Breast epithelium (tissue), 4 donors: ENCODE measurements around the gene MCAM. TPM values are rescaled to one million over a fixed set of nuclear protein-coding genes. Genes with fewer than 3 reads are reported as not detected.

ENCODE experiments used
- DNase-seq, 2 donors: peaks; one replicate each; pipeline ENCODE4 v3.0.0-alpha.2; 2019; ENCODE audit warnings: low spot score in 2 of 2
- H3K27ac ChIP-seq, 2 donors: fragments of 200-600 bp; sonication (generic) in 1 of 2; one replicate each; pipeline ENCODE4 v1.5.1; 2016 to 2019; ENCODE audit warnings: mild to moderate bottlenecking in 1 of 2
- H3K27me3 ChIP-seq, 2 donors: fragments of 200-600 bp; sonication (generic) in 1 of 2; one replicate each; pipeline versions ENCODE4 v1.5.1 to v1.6.0; 2017 to 2019; ENCODE audit warnings: control low read depth in 1 of 2, mild to moderate bottlenecking in 1 of 2
- H3K36me3 ChIP-seq: fragments of 200-600 bp; one replicate; pipeline ENCODE4 v1.5.1; 2019
- H3K4me1 ChIP-seq, 2 donors: fragments of 200-600 bp; sonication (generic); one replicate each; pipeline ENCODE4 v1.5.1; 2016 to 2019; ENCODE audit warnings: control low read depth in 1 of 2
- H3K4me3 ChIP-seq, 3 donors: fragments of 200-600 bp; sonication (generic); 1 replicate in 2 of 3; 2 replicates in 1 of 3; pipeline ENCODE4 v1.5.1; 2016 to 2019; ENCODE audit warnings: mild to moderate bottlenecking in 3 of 3, moderate library complexity in 2 of 3
- H3K9me3 ChIP-seq, 2 donors: fragments of 200-600 bp; sonication (generic) in 1 of 2; one replicate each; pipeline ENCODE4 v1.5.1; 2016 to 2019; ENCODE audit warnings: control low read depth in 1 of 2
- CTCF ChIP-seq, 3 donors: fragments of 450-650 bp; IDR thresholded peaks; one replicate each; pipeline ENCODE4 v1.5.1; 2016 to 2017; ENCODE audit warnings: antibody characterized with exemption in 3 of 3, mild to moderate bottlenecking in 3 of 3, moderate library complexity in 3 of 3
- POLR2A ChIP-seq: fragments of 450-650 bp; IDR thresholded peaks from one replicate; pipeline ENCODE4 v1.6.1; 2016; ENCODE audit warnings: antibody characterized with exemption, mild to moderate bottlenecking, moderate library complexity
- POLR2AphosphoS5 ChIP-seq, 3 donors: sonication (generic); formaldehyde crosslinking; IDR thresholded peaks; one replicate each; pipeline ENCODE4 v1.6.1; 2017; ENCODE audit warnings: antibody characterized with exemption in 3 of 3
- intact Hi-C: fragments of 100-400 bp; cut with DNase I; formaldehyde crosslinking; loops from one replicate; pipeline ENCODE4 v1.15.1; 2023; ENCODE audit warnings: low total_unique reads
- total RNA-seq, 3 donors: library from RNA; depleted of rRNA; stranded (reverse); fragments of >200 nt; gene quantifications; one replicate each; pipeline ENCODE4 v1.1.0, GENCODE V29; 2016

MCAM gene
- total RNA-seq, 3 donors from 2014 or later, result 170 to 1,725 (median 408) TPM

DNA sequence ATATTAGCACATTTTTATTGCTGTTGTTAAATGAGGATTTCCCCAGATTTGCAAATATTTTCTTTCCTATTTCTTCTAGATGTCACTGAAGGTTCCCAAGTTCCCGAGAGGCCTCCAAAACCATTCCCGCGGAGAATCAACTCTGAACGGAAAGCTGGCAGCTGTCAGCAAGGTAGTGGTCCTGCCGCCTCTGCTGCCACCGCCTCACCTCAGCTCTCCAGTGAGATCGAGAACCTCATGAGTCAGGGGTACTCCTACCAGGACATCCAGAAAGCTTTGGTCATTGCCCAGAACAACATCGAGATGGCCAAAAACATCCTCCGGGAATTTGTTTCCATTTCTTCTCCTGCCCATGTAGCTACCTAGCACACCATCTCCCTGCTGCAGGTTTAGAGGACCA, 17.5 kb downstream of the MCAM start:
- Histone ChIP-seq H3K36me3 (no peaks in the 10 kb centered on the region), H3K27ac (peak overlapping the region in 1 of 2 donors; percentile 26), H3K9me3 (no peaks in the 10 kb centered on the region), H3K4me1 (peaks cover 0 to 8% of the 10 kb centered on the region in 2 donors), H3K27me3 (no peaks in the 10 kb centered on the region), H3K4me3 (no peak overlapping the region)
- no peak for TF ChIP-seq CTCF (IDR thresholded peaks at IDR 0.05)
- TF ChIP-seq POLR2A, result no peak
- TF ChIP-seq POLR2AphosphoS5 (IDR thresholded peaks at IDR 0.05), result no peak
- no peak for DNase-seq
- intact Hi-C loops, result no loop called here

DNA sequence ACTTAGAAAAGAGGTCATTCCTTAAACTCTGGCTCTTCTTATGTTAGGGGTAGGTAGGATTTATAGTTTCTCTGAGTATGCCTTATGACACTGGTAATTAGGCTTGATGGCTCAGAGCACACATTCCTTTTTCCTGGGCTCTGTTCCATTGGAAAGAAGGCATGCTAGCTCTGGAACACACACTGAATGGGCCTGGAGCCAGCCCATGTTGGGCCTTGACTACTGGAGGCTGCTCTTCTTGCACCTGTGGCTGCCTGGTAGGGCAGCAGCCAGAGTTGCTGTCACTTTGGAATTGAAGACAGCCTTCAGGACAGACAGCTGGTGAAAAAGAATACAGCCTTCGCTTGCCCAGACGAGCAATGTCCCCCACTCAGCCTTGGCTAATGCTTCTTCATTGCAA, 18.2 kb downstream of the MCAM start:
- intact Hi-C loops, result no loop called here
- Histone ChIP-seq H3K36me3 (no peaks in the 10 kb centered on the region), H3K27me3 (no peaks in the 10 kb centered on the region), H3K9me3 (no peaks in the 10 kb centered on the region), H3K4me1 (peaks cover 0 to 8% of the 10 kb centered on the region in 2 donors), H3K27ac (peak overlapping the region in 1 of 2 donors; percentile 68), H3K4me3 (no peak overlapping the region)
- peak in 1 of 2 donors; percentile 63 for DNase-seq
- TF ChIP-seq POLR2A, result no peak
- no peak for TF ChIP-seq POLR2AphosphoS5 (IDR thresholded peaks at IDR 0.05)
- no peak for TF ChIP-seq CTCF (IDR thresholded peaks at IDR 0.05)

DNA sequence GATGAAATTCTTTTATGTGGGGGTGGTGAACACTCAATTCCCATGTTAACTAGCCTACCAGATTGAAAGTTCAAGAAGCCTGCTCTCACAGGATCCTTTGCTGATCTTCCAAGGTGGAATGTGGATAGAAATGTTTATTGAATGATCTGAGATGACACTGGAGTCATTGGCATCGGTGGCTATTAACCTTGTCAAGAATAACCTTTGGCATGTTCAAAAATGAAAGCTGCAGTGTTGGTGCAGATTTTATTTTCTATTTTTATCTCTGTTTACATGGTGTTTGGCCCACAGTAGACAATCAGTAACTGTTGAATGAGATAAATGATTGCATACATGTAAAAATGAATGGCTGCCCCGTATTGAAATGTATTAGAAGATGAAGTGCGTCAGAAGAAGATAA, 19.0 kb downstream of the MCAM start:
- Histone ChIP-seq H3K27me3 (no peaks in the 10 kb centered on the region), H3K9me3 (no peaks in the 10 kb centered on the region), H3K27ac (peak overlapping the region; percentile 54 to 68), H3K4me1 (peaks cover 0 to 8% of the 10 kb centered on the region in 2 donors), H3K36me3 (no peaks in the 10 kb centered on the region), H3K4me3 (no peak overlapping the region)
- no peak for TF ChIP-seq CTCF (IDR thresholded peaks at IDR 0.05)
- no peak for TF ChIP-seq POLR2AphosphoS5 (IDR thresholded peaks at IDR 0.05)
- TF ChIP-seq POLR2A, result no peak
- intact Hi-C loops, result no loop called here
- peak in 1 of 2 donors; percentile 8 for DNase-seq

GRCh38 chr11:119295178-119295577, 21.8 kb downstream of the MCAM start:
- H3K36me3 ChIP-seq, result no peaks in the 10 kb centered on the region
- H3K4me3 ChIP-seq, result no peak overlapping the region
- intact Hi-C loops, result no loop called here
- H3K27me3 ChIP-seq, result no peaks in the 10 kb centered on the region
- H3K27ac ChIP-seq, result no peak overlapping the region
- no peak for TF ChIP-seq CTCF (IDR thresholded peaks at IDR 0.05)
- no peak for TF ChIP-seq POLR2A
- TF ChIP-seq POLR2AphosphoS5 (IDR thresholded peaks at IDR 0.05), result no peak
- H3K9me3 ChIP-seq, result no peaks in the 10 kb centered on the region
- H3K4me1 ChIP-seq, result peaks cover 0 to 8% of the 10 kb centered on the region in 2 donors
- DNase-seq, result no peak

DNA sequence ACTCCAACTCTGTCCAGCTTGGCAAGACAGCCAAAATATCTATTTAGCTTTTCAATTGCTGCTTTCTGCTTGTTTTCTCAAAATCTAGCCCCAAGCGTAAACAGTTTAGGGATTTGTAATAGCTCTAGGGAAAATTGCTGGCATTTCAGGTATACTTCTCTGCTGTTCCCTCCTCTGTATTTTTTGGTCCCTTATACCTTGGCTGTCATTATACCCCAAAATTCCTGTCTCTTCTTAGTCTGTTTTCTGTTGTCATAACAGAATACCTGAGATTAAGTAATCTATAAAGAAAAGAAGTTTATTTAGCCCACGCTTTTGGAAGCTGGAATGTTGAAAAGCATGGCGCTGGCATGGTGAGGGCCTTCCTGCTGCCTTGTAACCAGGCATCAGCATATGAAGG, 23.5 kb downstream of the MCAM start:
- H3K4me1 ChIP-seq, result peaks cover 0 to 3% of the 10 kb centered on the region in 2 donors
- intact Hi-C loops, result no loop called here
- no peak for TF ChIP-seq CTCF (IDR thresholded peaks at IDR 0.05)
- TF ChIP-seq POLR2A, result no peak
- no peak for TF ChIP-seq POLR2AphosphoS5 (IDR thresholded peaks at IDR 0.05)
- no peak for DNase-seq
- H3K27me3 ChIP-seq, result no peaks in the 10 kb centered on the region
- no peak overlapping the region for H3K27ac ChIP-seq
- H3K9me3 ChIP-seq, result no peaks in the 10 kb centered on the region
- H3K4me3 ChIP-seq, result no peak overlapping the region
- H3K36me3 ChIP-seq, result no peaks in the 10 kb centered on the region
